GM21528 (cell line): Measurements from ENCODE around the gene BCL6.

Experiments
- ATAC-seq: cut with Tn5 transposase; IDR thresholded peaks from one replicate; pipeline ENCODE4 v1.9.1; 2021; ENCODE audit warnings: mild to moderate bottlenecking, moderate library complexity; ENCODE audit not compliant: unreplicated experiment, low FRiP score

BCL6 gene

DNA sequence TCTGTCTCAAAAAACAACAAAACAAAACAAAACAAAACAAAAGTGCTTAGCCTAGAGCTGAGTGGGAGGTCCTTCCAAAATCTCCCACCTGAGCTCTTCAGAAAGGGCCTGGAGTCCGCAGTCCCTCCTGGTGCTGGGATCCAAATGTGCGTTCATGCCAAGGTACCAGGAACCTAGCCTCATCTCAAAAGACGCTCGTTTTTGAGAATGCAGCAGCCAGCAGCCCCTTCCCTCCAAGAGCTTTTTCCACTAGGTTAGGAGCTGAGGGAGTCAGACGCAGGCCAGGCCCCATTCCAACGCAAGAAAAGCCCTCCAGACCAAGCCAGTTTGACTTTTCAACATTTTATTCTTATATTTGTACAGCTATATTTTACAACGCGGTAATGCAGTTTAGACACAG is 24.2 kb downstream of the BCL6 start:
- no peak for ATAC-seq

DNA sequence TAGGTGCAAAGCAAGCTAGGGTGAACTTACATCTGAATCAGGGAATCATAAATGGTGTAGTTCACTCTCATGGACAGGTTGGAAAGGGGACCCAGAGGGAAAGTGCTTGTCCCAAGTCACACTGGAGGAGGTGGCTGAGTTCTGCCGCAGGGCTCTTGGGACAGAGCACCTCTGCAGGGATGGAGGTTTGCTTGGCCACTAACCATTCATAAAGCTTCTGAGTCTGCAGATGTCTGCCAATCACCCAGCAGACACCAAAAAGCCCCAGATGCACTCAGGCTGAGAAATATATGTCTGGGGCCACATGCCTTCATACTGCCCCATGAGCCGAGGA is 25.0 kb downstream of the BCL6 start:
- no peak for ATAC-seq

DNA sequence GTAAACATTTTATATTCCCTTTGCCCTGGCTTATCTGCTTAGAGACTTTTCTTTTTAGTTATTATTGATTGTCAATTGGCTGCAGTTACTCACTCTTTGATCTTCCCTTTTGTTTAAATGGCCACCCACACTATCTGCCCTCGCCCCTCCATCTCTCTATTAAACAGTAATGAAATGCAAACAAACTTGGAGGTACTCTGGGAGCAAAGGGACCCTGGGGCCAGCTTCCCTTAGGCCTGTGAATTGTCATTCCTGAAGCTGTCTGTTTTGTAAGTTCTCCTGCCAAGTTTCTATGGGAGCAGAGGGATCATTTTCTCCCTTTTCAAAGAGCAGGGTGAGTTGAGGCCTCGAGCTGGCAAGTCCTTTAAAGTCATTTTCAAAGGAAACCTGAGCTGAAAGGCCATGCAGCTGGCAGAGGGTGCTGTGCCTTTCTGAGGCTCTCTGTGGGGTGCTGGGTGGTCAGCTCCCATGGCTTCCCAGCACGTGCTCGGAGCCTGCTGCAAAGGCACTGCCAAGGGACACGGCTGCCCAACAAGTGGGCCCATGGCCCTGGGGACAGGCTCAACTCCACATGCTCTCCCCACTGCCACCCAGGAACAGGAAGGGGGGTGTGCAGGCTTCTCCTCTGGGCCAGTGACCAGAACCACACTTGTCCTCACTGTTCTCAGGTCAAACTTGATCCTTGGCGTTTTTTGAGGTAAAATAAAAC is 25.5 kb downstream of the BCL6 start:
- no peak for ATAC-seq

DNA sequence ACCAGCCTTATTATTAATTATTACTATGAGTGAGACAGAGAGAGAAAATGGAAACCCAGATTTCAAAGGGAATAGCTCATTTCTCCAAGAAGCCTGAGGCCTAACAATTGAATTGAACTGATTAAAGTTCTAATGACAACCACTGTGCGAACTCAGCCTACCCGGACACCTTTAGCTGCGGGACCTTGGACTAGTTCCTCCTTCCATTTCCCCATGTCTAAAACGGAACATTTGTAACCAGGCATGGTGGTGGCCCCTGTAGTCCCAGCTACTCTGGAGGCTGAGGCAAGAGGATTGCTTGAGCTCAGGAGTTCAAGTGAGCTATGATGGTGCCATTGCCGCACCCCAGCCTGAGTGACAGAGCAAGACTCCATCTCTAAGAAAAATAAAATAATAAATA is 26.5 kb downstream of the BCL6 start:
- ATAC-seq: no peak

DNA sequence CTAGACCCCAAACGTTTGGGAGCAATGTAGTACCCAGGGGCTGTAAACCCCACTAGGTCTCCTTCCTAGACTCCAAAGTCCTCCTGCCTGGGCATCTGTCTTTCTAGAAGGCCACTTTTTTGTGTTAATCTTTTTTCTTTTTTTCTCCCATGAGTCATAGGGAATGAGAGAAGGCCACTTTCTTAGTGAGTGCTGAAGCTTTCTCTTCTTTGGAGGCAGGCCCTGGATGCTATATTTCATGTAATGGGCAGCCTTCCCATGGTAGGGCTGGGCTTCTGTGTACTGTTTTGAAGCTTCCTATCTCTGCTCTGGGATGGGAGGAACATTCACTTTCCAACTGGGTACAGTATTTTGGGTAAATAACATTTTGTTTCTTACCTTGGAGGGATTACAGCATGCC is 27.7 kb downstream of the BCL6 start:
- ATAC-seq: no peak

DNA sequence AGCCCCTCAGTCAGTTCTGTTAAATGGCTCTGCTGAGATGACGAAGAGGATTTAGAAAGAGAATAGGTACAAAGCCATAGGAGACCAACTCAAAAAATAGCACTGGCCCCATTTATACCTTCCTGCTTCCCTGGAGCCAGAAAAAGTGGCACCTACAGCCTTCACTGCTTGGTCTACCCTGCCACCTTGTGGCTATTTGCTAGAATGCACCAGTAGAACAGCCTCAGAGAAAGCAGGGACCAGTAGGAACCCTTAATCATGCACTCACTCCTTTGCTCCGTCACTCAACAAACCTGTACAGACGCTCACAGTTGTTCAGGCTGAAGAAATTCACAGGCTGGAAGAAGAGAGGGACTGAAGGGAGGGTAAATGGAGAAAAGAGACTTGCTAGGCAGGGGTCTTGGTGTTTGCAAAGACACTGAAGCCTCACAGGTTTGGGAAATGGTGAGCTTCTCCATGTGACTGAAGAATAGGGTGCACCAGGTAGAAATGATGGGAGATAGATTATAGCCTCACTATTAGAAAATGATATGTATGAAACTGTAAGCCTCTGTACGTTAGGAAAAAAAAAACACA is 30.8 kb downstream of the BCL6 start:
- peak; percentile 96 for ATAC-seq

DNA sequence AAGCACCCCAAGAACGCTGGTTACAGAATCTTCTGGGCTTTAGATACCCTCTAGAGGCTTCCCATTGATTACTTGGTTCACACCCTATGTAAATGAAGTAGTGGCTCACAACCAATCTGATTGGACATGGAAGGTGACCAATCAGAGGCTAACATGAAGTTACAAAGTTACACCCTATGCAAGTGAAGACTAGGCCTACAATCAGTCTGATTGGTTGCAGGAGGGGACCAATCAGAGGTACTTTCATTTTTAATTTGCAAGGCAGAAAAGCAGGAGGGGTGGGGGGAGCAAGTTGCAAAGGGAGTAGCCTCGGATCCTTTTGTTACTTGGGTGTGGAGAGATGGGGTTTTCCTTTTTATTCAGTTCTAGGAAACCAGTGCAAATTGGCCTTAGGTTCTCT is 31.8 kb downstream of the BCL6 start:
- ATAC-seq: no peak

DNA sequence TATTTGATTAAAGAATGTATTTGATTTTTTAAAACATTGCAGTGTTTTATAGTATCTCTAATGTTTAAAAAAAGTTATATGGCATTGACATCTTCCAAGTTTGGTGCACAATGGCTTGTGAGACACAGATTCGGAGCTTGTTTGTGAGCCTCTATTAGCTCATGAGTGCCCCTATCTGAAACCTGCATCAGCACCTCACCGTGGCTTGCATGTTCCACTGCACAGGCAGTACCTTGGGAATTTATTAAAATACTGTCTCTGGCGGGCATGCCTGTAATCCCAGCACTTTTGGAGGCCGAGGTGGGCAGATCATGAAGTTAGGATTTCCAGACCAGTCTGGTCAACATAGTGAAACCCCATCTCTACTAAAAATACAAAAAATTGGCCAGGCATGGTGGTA is 36.1 kb downstream of the BCL6 start:
- ATAC-seq: no peak

DNA sequence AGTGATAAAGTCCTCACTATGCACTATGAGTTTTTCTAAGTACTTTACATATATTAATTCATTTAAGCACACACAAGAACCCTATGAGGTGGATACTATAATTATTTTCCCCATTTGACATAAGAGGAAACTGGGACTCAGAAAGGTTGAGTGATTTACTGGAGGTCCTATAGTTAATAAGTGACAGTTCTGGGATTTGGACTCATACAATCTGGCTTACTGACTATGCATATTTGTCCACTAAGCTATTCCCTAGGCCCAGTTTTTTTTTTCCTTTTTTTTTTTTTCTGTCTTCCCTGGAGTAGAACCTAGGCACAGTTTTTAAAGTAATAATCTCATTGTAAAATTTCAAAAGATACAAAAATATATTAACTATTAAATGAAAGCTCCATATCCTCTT is 36.6 kb downstream of the BCL6 start:
- no peak for ATAC-seq

DNA sequence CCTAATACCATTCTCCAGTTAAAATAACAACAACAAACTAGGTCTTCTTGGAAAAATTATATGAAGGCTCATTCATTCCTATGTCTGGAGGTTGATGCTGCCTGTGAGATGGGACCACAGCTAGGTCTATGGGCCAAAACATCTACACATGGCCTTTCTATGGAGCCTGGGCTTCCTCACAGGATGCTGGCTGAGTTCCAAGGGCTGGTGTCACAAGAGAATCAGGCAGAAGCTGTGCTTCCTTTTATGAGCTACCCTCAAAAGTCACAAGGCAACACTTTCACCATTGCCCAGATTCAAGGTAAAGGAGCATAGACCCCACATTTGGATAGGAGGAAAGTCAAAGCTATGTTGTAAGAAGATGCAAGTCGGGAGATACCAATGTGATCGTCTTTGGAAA is 38.3 kb downstream of the BCL6 start:
- no peak for ATAC-seq

DNA sequence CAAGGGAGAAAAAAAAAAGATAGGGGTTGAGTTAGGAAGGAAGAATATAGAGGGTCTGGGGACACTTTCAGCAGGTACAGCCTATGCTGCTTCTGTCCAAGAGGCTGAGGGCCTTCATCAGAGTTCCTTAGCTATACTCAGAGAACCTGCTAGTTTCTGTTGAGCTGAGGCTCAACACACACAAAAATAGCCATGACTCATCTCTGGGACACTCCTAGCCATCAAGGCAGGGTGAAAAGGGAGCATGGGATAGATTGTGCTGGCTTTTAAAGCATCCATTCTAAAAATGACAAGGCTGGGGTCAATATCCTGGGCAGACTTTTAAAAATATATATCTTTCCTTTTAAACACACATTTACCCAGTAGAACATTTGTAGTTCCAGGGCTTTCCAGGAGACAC is 40.1 kb downstream of the BCL6 start:
- no peak for ATAC-seq

DNA sequence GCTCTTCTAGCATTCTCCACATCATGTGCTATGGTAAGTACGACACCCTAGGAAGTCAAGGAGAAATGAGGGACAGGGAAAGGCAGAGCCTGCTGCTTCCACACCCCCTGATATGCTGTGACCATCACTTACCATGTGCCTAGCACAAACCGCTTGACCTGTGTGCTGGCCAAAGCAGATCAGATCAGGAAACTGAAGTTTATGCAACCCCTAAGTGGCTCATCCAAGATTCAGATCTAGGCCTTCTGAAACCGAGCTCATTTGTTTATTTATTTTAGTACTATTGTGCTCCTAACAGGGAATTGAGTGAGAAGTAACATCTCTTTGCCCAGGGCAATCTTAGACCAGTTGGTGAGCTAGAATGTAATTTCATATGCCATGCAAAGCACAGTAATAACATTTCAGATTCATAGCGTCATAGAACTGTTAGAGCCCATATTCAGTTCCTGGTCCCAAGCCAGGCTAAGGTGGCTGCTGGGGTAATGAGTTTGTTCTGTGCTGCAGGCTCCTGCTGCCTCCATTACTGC is 42.7 kb downstream of the BCL6 start, which contains the start of gene RTP2:
Gene RTP2, minus strand, starts transcription at position 51 of the 527 bp plus-strand sequence. CDS start 429 bp downstream, outside the sequence.
- no peak for ATAC-seq

DNA sequence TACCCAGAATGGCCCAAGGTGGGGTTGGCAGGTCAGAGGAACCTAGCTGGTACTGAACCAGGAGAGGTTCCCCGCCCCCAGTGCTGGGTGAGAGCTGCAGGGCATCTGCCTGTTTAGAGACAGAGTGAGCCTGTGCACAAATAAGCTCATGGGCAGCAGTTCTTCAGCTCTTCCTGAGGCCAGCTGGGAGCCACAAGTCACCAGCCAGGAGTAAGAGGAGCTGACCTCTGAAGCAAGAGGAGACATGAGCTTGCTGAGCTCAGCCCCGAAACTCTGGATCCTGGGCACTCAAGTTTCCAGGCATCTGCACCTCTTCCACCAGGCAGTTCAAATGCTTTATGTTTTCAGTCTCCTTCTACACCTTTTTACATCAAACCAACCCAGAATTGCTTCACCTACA is 45.0 kb downstream of the BCL6 start:
- no peak for ATAC-seq

DNA sequence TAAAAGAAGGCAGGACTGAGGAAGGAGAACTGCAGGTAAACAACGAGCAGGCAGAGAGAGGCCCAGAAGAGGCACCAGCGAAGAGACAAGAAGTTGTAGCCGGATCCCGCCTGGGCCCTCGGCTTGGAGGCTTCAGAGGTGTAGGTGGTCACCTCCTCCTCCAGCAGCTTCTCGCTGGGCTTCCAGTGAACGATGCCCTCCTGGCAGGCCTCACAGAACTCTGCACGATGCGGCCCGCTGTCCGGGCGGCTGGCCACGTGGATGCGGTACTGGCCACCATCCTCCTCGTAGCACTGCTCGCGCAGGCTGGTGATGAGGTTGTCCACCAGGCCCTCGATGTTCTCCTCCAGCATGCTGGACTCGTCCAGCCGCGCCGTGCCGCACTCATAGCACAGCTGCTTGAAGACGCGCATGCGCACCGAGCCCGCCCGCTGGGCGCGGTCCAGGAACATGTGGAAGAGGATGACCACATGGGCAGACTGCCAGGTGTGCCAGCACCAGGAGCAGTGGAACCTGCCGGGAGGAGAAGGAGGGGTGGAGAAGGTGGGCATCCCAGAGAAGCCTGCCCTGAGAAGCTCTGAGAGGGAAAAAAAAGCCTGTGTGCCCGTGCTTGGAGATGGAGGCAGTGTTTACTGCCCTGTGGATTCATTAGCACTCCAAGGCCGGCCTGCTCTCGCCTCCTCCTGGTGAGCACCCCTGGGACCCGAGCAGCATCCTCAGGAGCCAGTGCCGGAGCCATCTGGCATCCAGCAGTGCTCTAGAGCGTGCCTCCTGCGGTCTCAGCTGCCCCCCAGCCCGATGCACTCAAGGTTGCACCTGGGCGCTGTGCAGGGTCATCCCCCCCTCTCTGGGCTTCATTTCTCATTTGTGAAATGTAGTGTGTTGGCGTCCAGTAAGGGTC is 46.5 kb downstream of the BCL6 start:
- ATAC-seq: no peak

DNA sequence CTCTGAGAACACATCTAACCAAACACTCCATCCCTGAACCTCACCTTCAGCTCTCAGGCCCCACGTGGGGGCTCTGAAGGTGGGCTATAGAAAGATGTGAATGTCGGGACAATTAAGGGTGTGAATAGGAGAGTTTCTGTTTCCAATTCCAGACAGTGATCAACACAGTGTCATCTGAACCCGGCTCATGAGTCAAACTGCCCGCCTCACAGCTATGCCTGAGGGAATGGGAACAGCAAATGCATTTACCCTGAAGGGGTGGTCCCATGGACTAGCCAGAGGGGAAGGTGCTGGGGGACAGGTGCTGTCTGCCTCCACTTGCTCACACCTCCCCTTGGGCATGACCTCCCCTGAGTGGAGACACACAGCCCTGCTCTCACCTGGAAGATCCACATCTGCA is 49.2 kb downstream of the BCL6 start:
- ATAC-seq: no peak

DNA sequence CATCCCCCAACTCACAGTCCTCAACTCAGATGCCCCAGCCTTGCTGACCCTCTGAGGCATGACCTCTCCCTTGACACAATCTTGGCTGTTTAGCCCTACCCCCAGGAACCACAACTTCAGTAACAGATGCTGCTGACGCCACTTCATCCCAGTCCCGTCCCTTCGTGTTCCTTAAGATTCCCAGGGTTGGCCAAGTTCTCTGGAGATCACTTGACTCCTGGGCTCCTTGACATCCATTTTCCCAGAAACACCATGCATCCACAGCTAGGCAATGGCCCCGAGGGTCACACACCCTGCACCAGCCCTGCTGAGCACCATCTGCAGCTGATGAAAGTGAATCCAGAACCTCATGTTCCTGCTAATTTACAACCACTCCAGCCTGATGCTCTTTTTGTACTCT is 49.8 kb downstream of the BCL6 start:
- no peak for ATAC-seq

DNA sequence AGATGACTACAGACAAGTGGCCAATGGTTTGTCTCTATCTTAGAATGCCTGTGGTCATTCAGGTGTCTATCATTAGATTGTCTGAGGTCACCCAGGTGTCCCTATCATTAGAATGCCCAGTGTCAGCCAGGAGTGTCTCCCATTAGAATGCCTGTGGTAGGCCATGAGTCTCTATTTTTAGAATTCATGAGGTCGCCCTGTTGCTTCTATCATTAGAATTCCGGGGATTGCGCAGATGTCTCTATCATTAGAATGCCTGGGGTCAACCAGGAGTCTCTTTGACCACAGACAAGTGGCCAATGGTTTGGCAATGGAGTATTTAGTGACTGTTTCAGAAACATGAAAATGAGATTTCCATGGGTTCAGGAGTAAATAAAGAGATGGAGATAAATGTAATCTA is 50.5 kb downstream of the BCL6 start:
- ATAC-seq: no peak

DNA sequence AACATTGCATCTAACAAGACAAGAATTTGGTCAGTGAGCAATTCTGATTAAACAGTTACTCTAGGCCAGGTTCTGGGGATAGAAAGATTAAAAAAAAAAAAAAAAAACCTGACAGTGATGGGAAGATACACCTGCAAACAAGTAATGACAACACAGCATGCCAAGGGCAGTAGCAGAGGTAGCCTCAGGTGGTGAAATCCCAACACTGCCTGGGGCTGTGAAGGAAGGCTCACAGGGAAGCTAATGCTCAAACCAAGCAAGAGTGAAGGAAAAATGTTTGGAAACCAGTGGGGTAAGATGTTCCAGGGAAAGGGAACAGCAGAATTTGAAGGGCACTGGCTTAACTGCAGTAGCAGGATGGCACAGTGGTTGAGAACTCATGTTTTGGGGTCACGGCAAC is 51.8 kb downstream of the BCL6 start:
- ATAC-seq: no peak

DNA sequence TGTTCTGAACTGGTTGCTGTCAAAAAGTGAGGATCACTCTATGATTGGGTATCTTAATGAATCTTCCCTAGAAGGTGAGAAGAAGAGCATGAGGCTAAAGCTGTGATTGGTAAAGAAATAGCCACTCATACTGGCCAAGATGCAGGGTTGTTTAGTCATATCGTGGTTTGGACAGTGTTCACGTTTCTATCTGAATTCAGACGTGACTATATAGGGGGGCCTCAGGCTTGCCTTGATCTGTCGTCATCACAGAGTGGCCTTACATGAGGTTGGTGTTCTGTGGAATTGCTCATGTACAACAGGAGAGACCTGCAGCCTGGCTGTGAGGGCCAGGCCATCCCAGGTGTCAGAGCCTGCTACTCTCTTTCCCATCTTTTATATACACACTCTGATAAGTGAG is 55.3 kb downstream of the BCL6 start:
- ATAC-seq: no peak

DNA sequence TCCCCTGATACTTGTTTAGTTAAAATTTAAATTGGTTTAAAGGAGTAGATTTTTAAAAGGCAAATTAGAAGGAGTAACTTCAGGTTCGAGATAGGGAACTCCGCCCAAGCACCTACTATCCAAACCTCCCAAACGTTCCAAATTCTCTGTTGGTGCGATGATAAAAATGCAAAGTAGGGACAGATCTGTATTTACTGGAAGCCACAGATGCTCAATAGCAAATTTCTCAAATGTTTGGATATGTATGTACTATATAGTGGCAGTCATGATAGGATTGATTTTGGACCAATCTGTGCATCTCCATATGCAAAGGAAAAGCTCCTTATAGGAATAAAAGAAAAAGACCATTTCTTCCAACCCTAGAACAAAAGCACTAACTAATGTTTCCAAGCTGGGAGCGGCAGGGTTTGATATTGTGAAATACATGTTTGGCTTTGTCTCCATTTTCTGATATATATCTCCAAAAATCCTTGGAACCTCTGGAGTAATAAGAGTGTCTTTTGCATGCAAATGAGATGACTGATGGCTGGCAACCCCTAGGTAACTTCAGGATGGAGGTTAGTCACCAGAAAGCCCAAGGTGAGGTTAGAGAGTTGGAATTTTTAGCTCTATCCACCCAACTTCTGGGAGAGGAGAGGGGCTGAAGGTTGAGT is 58.5 kb downstream of the BCL6 start:
- no peak for ATAC-seq

DNA sequence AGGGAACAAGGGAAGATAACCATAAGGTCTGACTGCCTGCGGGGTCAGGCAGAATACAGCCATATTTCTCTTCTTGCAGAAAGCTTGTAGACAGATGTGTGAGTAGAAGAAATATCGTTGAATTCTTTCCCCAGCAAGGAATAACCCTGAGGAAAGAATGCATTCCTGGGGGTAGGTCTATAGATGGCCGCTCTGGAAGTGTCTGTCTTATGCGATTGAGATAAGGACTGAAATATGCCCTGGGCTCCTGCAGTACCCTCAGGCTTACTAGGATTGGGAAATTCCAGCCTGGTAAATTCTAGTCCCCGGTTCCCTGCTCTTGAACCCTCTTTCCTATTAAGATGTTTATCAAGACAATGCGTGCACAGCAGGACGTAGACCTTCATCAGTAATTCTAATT is 59.3 kb downstream of the BCL6 start:
- ATAC-seq: no peak
